Mesodermal cell (in vitro differentiated cells): ENCODE data around the gene SEMA3C.
A peak's percentile ranks its signal among the peaks of the same experiment; 100 is the strongest.
"Not testable (repeated sequence)": the region's sequence is repeated elsewhere in the genome, so short reads cannot be mapped to it uniquely, and the experiment has no call there.

Source experiments
- H3K27ac ChIP-seq: 2 replicates; pipeline ENCODE4 v1.7.0; 2013; ENCODE audit warnings: mild to moderate bottlenecking, low read depth, low read length, moderate library complexity; ENCODE audit not compliant: severe bottlenecking
- H3K36me3 ChIP-seq: 2 replicates; pipeline ENCODE4 v1.7.1; 2013; ENCODE audit warnings: mild to moderate bottlenecking, low read length, moderate library complexity; ENCODE audit not compliant: control insufficient read depth, insufficient read depth
- H3K4me1 ChIP-seq: one replicate; pipeline ENCODE4 v1.7.1; 2013; ENCODE audit warnings: mild to moderate bottlenecking, low read length; ENCODE audit not compliant: insufficient read depth, control insufficient read depth, poor library complexity, severe bottlenecking
- H3K4me3 ChIP-seq: 2 replicates; pipeline ENCODE4 v1.7.0; 2013; ENCODE audit warnings: low read length, control low read depth, mild to moderate bottlenecking; ENCODE audit not compliant: insufficient read depth, poor library complexity, severe bottlenecking; ENCODE audit errors: extremely low read depth
- H3K9me3 ChIP-seq: 2 replicates; pipeline ENCODE4 v1.7.1; 2013; ENCODE audit warnings: mild to moderate bottlenecking, low read length, moderate library complexity; ENCODE audit not compliant: control insufficient read depth
- WGBS, 2 experiments: methylation state at CpG; one replicate each; pipeline ENCODE4 v1.1.5; 2013; ENCODE audit warnings: missing lambda C conversion rate in 2 of 2; ENCODE audit not compliant: insufficient coverage in 2 of 2; 5-methylcytosine and 5-hydroxymethylcytosine counted together

The SEMA3C gene

GRCh38 chr7:80926955-80927354, 8.1 kb upstream of the SEMA3C start:
- not testable (repeated sequence) for H3K9me3 ChIP-seq, H3K4me3 ChIP-seq, H3K36me3 ChIP-seq, H3K4me1 ChIP-seq, H3K27ac ChIP-seq
- 93 to 100% methylated on average over 4 to 5 of the region's 6 CpGs for WGBS, 2 experiments

- no peaks in the 10 kb centered on the region for H3K36me3 ChIP-seq
- no peaks in the 10 kb centered on the region for H3K9me3 ChIP-seq
- WGBS, 2 experiments, result no CpG with 5 or more reads among the region's 2 CpGs
- no peak overlapping the region for H3K27ac ChIP-seq
- no peaks in the 10 kb centered on the region for H3K4me1 ChIP-seq
- no peak overlapping the region for H3K4me3 ChIP-seq
Observed at GRCh38 chr7:80924090-80924489, 5.2 kb upstream of the SEMA3C start.

GRCh38 chr7:80923211-80923612, 4.4 kb upstream of the SEMA3C start:
- Histone ChIP-seq H3K4me1 (no peaks in the 10 kb centered on the region), H3K9me3 (no peaks in the 10 kb centered on the region), H3K27ac (no peak overlapping the region), H3K36me3 (no peaks in the 10 kb centered on the region), H3K4me3 (no peak overlapping the region)
- WGBS, 2 experiments, result 88 to 94% methylated on average over 2 to 3 of the region's 4 CpGs

- H3K4me1 ChIP-seq, result no peaks in the 10 kb centered on the region
- no peaks in the 10 kb centered on the region for H3K36me3 ChIP-seq
- H3K27ac ChIP-seq, result no peak overlapping the region
- WGBS, 2 experiments, result 80 to 100% methylated on average over 1 to 2 of the region's 5 CpGs
- no peak overlapping the region for H3K4me3 ChIP-seq
- H3K9me3 ChIP-seq, result no peaks in the 10 kb centered on the region
Observed at GRCh38 chr7:80922253-80923049, 3.6 kb upstream of the SEMA3C start.

- no peak overlapping the region for H3K4me3 ChIP-seq
- no peaks in the 10 kb centered on the region for H3K9me3 ChIP-seq
- 59 to 100% methylated on average over 1 to 2 of the region's 3 CpGs for WGBS, 2 experiments
- H3K27ac ChIP-seq, result no peak overlapping the region
- H3K36me3 ChIP-seq, result peaks cover 2% of the 10 kb centered on the region
- no peaks in the 10 kb centered on the region for H3K4me1 ChIP-seq
Observed at GRCh38 chr7:80921130-80921529, 2.3 kb upstream of the SEMA3C start.

- peaks cover 17% of the 10 kb centered on the region for H3K36me3 ChIP-seq
- no peaks in the 10 kb centered on the region for H3K9me3 ChIP-seq
- peak overlapping the region; percentile 58 for H3K27ac ChIP-seq
- H3K4me3 ChIP-seq, result peak overlapping the region; percentile 52
- 4 to 10% methylated on average over 4 to 8 of the region's 8 CpGs for WGBS, 2 experiments
- no peaks in the 10 kb centered on the region for H3K4me1 ChIP-seq
Observed at GRCh38 chr7:80918399-80918798, 452 bp downstream of the SEMA3C start.

- Histone ChIP-seq H3K36me3 (peaks cover 27% of the 10 kb centered on the region), H3K4me1 (no peaks in the 10 kb centered on the region), H3K27ac (no peak overlapping the region), H3K4me3 (peak overlapping the region; percentile 52), H3K9me3 (no peaks in the 10 kb centered on the region)
- WGBS, 2 experiments, result no CpG with 5 or more reads among the region's 3 CpGs
Observed at GRCh38 chr7:80916770-80917741, 1.8 kb downstream of the SEMA3C start.

- Histone ChIP-seq H3K27ac (no peak overlapping the region), H3K4me3 (no peak overlapping the region), H3K36me3 (peaks cover 16% of the 10 kb centered on the region), H3K4me1 (peaks cover 7% of the 10 kb centered on the region), H3K9me3 (no peaks in the 10 kb centered on the region)
- no CpG with 5 or more reads among the region's 1 CpG for WGBS, 2 experiments
Observed at GRCh38 chr7:80910228-80910627, 8.6 kb downstream of the SEMA3C start.

- Histone ChIP-seq H3K9me3 (no peaks in the 10 kb centered on the region), H3K4me1 (peaks cover 7% of the 10 kb centered on the region), H3K4me3 (no peak overlapping the region), H3K27ac (no peak overlapping the region), H3K36me3 (peaks cover 14% of the 10 kb centered on the region)
- WGBS, 2 experiments, result 40 to 75% methylated on average over 1 to 4 of the region's 6 CpGs
Observed at GRCh38 chr7:80908360-80908797, 10.5 kb downstream of the SEMA3C start.

GRCh38 chr7:80907612-80908011, 11.2 kb downstream of the SEMA3C start:
- H3K4me1 ChIP-seq, result peaks cover 7% of the 10 kb centered on the region
- no CpG with 5 or more reads among the region's 4 CpGs for WGBS, 2 experiments

More at GRCh38 chr7:80907612-80908011, 11.2 kb downstream of the SEMA3C start:
- no peak overlapping the region for H3K4me3 ChIP-seq
- H3K36me3 ChIP-seq, result peaks cover 8% of the 10 kb centered on the region
- H3K9me3 ChIP-seq, result no peaks in the 10 kb centered on the region
- H3K27ac ChIP-seq, result no peak overlapping the region
